A673 (cell line): ENCODE data around the gene RELT.

Source experiments
- EZH2 ChIP-seq: fragments of 200-600 bp; sonication (generic); IDR thresholded peaks from 2 replicates; pipeline ENCODE4 v1.6.1; 2017; ENCODE audit warnings: borderline replicate concordance, low read depth, mild to moderate bottlenecking, mixed read lengths, antibody characterized with exemption, low read length; ENCODE audit not compliant: poor library complexity, severe bottlenecking
- TF ChIP-seq, protein P1 (sequence below): fragments of 300-800, 200-600 bp; sonication (generic); conservative IDR thresholded peaks from 2 replicates; pipeline ENCODE4 v1.5.1; 2017; ENCODE audit warnings: low read depth, mild to moderate bottlenecking, antibody characterized with exemption, low read length, moderate library complexity, mixed read lengths

DNA sequence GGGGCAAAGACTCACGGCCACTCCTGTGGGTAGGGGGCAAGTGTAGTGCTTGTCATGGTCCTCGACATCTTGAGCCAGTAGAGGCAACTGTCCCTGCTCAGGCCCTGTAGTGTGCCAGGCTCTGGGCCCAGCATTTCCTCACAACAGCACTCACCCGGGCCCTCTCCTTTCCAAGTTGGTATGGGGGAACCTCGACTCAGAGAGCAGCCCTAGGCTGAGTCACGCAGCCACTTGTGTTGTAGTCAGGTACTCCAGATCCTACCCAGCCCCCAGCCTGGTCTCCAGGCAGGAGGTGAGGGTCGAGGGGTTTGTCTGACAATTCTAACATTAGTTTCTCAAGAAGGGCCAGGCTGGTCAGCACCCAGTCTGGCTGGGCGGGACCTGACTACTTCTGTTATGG, 4.1 kb downstream of the RELT start:
- TF ChIP-seq, protein P1, sequence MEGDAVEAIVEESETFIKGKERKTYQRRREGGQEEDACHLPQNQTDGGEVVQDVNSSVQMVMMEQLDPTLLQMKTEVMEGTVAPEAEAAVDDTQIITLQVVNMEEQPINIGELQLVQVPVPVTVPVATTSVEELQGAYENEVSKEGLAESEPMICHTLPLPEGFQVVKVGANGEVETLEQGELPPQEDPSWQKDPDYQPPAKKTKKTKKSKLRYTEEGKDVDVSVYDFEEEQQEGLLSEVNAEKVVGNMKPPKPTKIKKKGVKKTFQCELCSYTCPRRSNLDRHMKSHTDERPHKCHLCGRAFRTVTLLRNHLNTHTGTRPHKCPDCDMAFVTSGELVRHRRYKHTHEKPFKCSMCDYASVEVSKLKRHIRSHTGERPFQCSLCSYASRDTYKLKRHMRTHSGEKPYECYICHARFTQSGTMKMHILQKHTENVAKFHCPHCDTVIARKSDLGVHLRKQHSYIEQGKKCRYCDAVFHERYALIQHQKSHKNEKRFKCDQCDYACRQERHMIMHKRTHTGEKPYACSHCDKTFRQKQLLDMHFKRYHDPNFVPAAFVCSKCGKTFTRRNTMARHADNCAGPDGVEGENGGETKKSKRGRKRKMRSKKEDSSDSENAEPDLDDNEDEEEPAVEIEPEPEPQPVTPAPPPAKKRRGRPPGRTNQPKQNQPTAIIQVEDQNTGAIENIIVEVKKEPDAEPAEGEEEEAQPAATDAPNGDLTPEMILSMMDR, result no peak
- TF ChIP-seq EZH2, result no peak
